ENCODE measurements around the gene NCAPG2. TPM values are rescaled to one million over a fixed set of nuclear protein-coding genes. Genes with fewer than 3 reads are reported as not detected.

NCAPG2 gene
- polyA plus RNA-seq, 1 donor (not counting 4 experiments of a cell fraction or from before 2014, with no cell fraction given): 16.5 TPM

GRCh38 chr7:158586499-158587161 is 118.0 kb downstream of the NCAPG2 start:
- Histone ChIP-seq H3K79me2 (ENCODE audit: control insufficient read depth, insufficient read depth, low read length) (no peaks in the 10 kb centered on the region), H3K9me3 (ENCODE audit: control insufficient read depth, low read depth, low read length) (no peaks in the 10 kb centered on the region), H3K27ac (ENCODE audit: control insufficient read depth, insufficient read depth, low read length) (no peak overlapping the region), H3K4me3 (ENCODE audit: control insufficient read depth in 2 of 3, extremely low read depth in 1 of 3, insufficient read depth in 2 of 3, low read depth in 1 of 3, low read length in 3 of 3) (no peak overlapping the region), H3K36me3 (ENCODE audit: control insufficient read depth in 2 of 2, extremely low read depth in 1 of 2, insufficient read depth in 2 of 2, low read length in 2 of 2) (no peaks in the 10 kb centered on the region), H3K9me1 (ENCODE audit: control insufficient read depth, extremely low read depth, insufficient read depth, low read length) (no peaks in the 10 kb centered on the region), H3K4me2 (ENCODE audit: control insufficient read depth, extremely low read depth, insufficient read depth, low read depth, low read length) (no peak overlapping the region), H3K4me1 (ENCODE audit: control insufficient read depth, extremely low read depth, insufficient read depth, low read length) (no peaks in the 10 kb centered on the region), H3K9ac (ENCODE audit: control insufficient read depth, extremely low read depth, insufficient read depth, low read length) (no peak overlapping the region), H3K27me3 (ENCODE audit: control insufficient read depth, extremely low read depth, insufficient read depth, low read length) (peaks cover 28% of the 10 kb centered on the region), H4K20me1 (ENCODE audit: control insufficient read depth, extremely low read depth, insufficient read depth, low read length) (no peaks in the 10 kb centered on the region), H2AFZ (ENCODE audit: control insufficient read depth, low read length) (no peak overlapping the region)
- no peak for DNase-seq (ENCODE audit: low read depth, low spot score)
- no peak for FAIRE-seq
- TF ChIP-seq CTCF (optimal IDR thresholded peaks at IDR 0.05 in 1 of 3, IDR thresholded peaks at IDR 0.05 in 1 of 3, conservative IDR thresholded peaks at IDR 0.05 in 1 of 3; ENCODE audit: extremely low read depth in 1 of 3, insufficient read depth in 2 of 3, low read length in 3 of 3): no peak
- peak; percentile 77 for TF ChIP-seq EZH2 (IDR thresholded peaks at IDR 0.05; ENCODE audit: low read length)
- dilution Hi-C loops (cut with MboI; ENCODE audit: extremely low pct_ligation_motif_present, low sequenced_read_pairs): no loop called here

DNA sequence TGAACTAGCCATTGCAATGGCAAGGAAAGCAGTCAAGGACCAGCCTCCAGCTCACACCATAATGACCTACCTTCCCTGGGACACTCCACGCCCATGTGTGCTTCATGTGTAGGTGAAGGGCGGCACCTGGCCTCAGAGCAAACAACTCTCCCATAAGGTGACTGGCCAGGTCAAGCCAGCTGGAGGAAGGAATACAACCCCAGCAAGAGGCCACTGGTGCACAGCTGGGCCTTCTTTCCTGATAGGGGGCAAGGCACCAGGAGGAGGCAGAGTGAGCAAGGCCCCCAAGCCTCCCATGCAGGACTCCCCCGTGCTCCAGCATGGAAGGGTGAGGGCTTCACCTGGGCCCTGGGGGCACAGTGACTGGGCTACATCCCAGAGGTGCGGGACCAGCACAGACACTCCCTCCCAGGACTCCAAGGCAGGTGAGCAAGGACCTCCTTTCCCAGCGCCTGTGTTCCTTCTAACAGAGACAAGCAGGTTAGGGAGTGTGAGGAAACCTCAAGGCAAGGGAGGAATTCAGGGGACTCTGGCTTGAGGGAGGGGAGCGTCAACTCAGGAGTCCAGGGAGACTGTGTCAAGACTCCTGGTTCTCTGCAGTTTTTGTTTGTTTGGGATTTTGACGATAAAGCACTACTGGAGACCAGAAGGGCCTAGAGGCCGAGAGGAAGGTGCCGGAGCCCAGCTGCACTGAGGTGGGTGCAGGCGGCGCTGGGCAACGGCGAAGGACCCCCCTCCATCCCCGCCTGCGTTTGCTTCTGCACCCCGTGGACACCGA is 118.7 kb downstream of the NCAPG2 start:
- no peaks in the 10 kb centered on the region for H3K9me1 ChIP-seq (ENCODE audit: control insufficient read depth, extremely low read depth, insufficient read depth, low read length)
- no peaks in the 10 kb centered on the region for H3K36me3 ChIP-seq (ENCODE audit: control insufficient read depth in 2 of 2, extremely low read depth in 1 of 2, insufficient read depth in 2 of 2, low read length in 2 of 2)
- FAIRE-seq: no peak
- no peak overlapping the region for H3K4me2 ChIP-seq (ENCODE audit: control insufficient read depth, extremely low read depth, insufficient read depth, low read depth, low read length)
- H3K79me2 ChIP-seq (ENCODE audit: control insufficient read depth, insufficient read depth, low read length): no peaks in the 10 kb centered on the region
- no peak for DNase-seq (ENCODE audit: low read depth, low spot score)
- H3K27me3 ChIP-seq (ENCODE audit: control insufficient read depth, extremely low read depth, insufficient read depth, low read length): peaks cover 28% of the 10 kb centered on the region
- no peak overlapping the region for H2AFZ ChIP-seq (ENCODE audit: control insufficient read depth, low read length)
- TF ChIP-seq EZH2 (IDR thresholded peaks at IDR 0.05; ENCODE audit: low read length) (no peak), CTCF (optimal IDR thresholded peaks at IDR 0.05 in 1 of 3, IDR thresholded peaks at IDR 0.05 in 1 of 3, conservative IDR thresholded peaks at IDR 0.05 in 1 of 3; ENCODE audit: extremely low read depth in 1 of 3, insufficient read depth in 2 of 3, low read length in 3 of 3) (no peak)
- H4K20me1 ChIP-seq (ENCODE audit: control insufficient read depth, extremely low read depth, insufficient read depth, low read length): no peaks in the 10 kb centered on the region
- dilution Hi-C loops (cut with MboI; ENCODE audit: extremely low pct_ligation_motif_present, low sequenced_read_pairs): no loop called here
- no peaks in the 10 kb centered on the region for H3K4me1 ChIP-seq (ENCODE audit: control insufficient read depth, extremely low read depth, insufficient read depth, low read length)
- H3K9ac ChIP-seq (ENCODE audit: control insufficient read depth, extremely low read depth, insufficient read depth, low read length): no peak overlapping the region
- H3K4me3 ChIP-seq (ENCODE audit: control insufficient read depth in 2 of 3, extremely low read depth in 1 of 3, insufficient read depth in 2 of 3, low read depth in 1 of 3, low read length in 3 of 3): no peak overlapping the region
- no peak overlapping the region for H3K27ac ChIP-seq (ENCODE audit: control insufficient read depth, insufficient read depth, low read length)
- no peaks in the 10 kb centered on the region for H3K9me3 ChIP-seq (ENCODE audit: control insufficient read depth, low read depth, low read length)

Data from keratinocyte (primary cell).